ENCODE data around the gene PFKM. TPM values are rescaled to one million over a fixed set of nuclear protein-coding genes. Genes with fewer than 3 reads are reported as not detected.

The PFKM gene
- total RNA-seq, 2 donors from 2014 or later: 50.1 to 62.2 TPM

GRCh38 chr12:48194799-48195201, 75.6 kb downstream of the PFKM start:
- peaks cover 0 to 13% of the 10 kb centered on the region in 2 donors for H3K4me1 ChIP-seq (ENCODE audit: control insufficient read depth in 1 of 2, low read depth in 2 of 2)
- no peak for TF ChIP-seq CTCF (IDR thresholded peaks at IDR 0.05)

More at GRCh38 chr12:48194799-48195201, 75.6 kb downstream of the PFKM start:
- Histone ChIP-seq H3K27me3 (replicated peaks; ENCODE audit: insufficient read depth) (no peaks in the 10 kb centered on the region), H3K9me3 (no peaks in the 10 kb centered on the region), H3K27ac (no peak overlapping the region), H3K36me3 (no peaks in the 10 kb centered on the region), H3K4me3 (no peak overlapping the region)
- ATAC-seq (ENCODE audit: insufficient number of reproducible peaks, low FRiP score, low read depth) (no peak), DNase-seq (ENCODE audit: low spot score) (no peak)

Other genes with a start within 250 kb of the PFKM start
- gene VDR, start 214.4 kb upstream of the PFKM start, total RNA-seq: 10 to 100 TPM in 1 of 2 donors, 1 to 10 TPM in 1; 6.8 to 10.3 TPM
- gene TMEM106C, start 155.8 kb upstream of the PFKM start, total RNA-seq: 100 to 1,000 TPM in 1 of 2 donors, 10 to 100 TPM in 1; 48.1 to 149 TPM
- under 1 TPM in 1 of 2 donors, not detected in 1; 0.14 TPM for gene COL2A1, start 114.9 kb upstream of the PFKM start, total RNA-seq
- 10 to 100 TPM; 23.2 to 24.6 TPM for gene SENP1, start 13.3 kb upstream of the PFKM start, total RNA-seq
- gene ASB8, start 38.2 kb downstream of the PFKM start, total RNA-seq: 10 to 100 TPM; 20.7 to 45.3 TPM
- 1 to 10 TPM in 1 of 2 donors, under 1 TPM in 1; 0.81 to 5.6 TPM for gene CCDC184, start 64.3 kb downstream of the PFKM start, total RNA-seq
- not detected for gene OR10AD1, start 83.9 kb downstream of the PFKM start, total RNA-seq
- gene ZNF641, start 231.6 kb downstream of the PFKM start, total RNA-seq: 10 to 100 TPM; 24.6 to 30.8 TPM